GM18517 (cell line): ENCODE results near the gene TMEM81.

Experiments used
- ATAC-seq: cut with Tn5 transposase; IDR thresholded peaks from one replicate; pipeline ENCODE4 v1.9.1; 2021; ENCODE audit warnings: mild to moderate bottlenecking, moderate library complexity; ENCODE audit not compliant: unreplicated experiment

The TMEM81 gene

DNA sequence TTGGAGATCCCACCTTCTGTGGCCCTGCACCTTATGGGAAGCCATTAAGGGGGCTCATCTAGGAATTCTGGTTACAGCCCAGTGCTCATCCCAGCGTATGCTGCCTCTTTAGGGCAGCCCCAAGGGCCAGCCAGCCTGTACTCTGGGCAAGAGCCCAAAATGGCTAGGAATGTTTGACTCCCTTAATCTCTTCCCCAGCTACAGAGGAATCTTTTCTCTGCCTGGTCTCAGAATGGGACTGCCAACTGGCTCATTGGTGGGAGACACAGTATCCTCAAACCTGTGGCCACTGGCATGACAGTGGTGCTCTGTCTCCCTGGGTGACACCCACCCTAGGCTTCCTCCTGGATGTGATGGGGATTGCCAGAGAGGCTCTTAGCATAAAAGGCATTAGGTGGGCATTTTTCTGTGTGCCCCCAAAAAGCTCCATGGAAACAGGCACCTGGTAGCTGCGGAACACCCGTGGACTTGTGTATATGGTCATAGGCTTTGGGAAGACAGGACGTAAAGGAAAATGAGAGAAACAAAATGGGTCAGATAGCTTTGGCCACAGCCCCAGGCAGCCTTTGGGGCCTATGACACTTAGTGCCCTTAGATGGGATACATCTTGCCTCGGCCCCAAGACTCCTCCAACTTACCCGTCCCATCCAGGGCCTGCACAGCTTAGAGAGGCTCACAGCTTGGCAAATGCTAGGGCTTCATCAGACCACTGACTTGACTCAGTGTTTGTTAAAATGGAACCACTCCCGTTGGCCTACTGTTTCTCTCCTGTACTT is 6.9 kb downstream of the TMEM81 start:
- no peak for ATAC-seq

DNA sequence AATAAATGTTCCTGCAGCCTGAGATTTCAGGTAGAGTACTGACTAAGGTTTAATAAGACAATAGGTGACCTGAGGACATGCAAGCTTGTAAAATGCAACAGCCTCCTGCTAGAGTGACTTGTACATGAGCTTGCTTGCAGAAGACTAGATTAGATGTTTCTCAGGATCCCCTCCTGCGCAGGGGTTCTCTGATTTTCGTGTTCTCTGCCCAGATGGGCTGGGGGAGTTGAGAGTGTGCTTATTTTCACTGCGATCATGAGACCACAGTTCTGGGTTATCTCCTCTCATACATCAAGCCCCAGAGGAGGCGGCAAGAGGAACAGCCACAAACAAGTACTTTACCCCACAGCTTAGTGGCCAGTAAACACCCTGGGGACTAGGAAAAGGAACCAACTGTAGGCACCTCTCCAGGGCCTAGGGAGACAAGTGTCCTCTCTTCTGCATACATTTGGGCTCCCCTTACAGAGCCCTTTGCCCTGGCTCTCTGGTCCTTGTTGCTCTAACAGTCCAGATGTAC is 8.0 kb downstream of the TMEM81 start:
- ATAC-seq = no peak

DNA sequence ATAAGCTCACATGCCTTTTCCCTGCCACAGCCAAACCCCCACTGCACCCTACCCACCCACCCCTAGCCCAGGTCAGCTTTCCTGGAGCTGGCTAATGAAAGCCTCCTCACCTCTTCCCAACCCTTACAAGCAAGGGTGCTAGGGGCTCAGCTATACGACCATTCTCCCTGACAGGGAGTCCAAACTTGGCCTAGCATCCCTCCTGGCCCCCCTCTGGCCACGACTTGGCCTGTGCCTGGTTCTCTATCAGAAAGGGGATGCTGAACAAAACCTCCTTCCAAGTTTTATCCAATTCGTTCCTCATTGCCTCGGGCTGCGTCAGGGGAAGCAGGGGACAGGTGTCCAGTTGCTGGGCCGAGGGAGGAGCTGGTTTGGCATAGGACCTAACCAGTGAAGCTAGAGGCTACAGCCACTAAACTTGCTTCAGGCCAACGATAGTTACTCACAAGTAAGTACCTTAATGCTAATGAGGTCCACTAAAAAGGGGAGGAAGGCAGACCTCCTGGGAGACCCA is 8.6 kb downstream of the TMEM81 start:
- ATAC-seq = no peak

DNA sequence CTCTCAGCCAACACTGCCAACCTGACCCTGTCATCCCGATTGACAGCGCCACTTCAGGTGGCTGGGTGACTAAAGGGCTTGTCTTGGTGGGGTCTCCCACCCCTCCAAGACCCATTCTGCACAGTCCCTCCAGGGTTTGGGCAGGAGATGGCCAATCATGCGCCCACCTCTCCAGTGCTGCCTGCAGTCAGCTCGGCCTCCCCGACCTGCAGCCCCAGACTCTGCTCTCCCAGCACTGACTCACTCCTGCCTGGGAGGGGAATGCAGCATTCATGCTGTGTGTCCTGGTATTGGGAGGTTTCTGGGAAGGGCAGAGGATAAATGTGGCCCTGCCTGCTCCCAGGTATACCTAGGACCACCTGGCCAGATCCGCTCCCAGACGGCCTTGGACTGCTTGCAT is 9.7 kb downstream of the TMEM81 start:
- ATAC-seq = no peak

DNA sequence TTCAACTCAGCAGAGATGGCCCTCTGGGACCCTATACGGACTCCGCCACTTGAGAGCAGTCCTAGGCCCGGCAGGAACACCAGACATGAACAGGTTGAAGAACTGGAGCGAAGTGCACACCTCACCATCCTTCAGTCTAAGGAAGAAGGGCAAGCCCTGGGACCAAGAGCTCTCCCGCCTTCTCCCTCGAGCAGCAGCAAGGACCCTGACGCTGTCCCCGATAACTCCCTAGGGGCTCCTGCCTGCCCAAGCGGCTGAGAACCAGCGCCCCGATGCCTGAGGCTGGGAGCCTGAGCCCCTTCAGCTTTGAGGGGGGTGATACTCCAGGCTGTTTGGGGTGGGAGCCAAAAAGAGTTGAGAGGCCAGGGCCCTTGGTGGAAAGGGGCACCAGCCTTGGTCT is 10.2 kb downstream of the TMEM81 start:
- ATAC-seq = no peak

DNA sequence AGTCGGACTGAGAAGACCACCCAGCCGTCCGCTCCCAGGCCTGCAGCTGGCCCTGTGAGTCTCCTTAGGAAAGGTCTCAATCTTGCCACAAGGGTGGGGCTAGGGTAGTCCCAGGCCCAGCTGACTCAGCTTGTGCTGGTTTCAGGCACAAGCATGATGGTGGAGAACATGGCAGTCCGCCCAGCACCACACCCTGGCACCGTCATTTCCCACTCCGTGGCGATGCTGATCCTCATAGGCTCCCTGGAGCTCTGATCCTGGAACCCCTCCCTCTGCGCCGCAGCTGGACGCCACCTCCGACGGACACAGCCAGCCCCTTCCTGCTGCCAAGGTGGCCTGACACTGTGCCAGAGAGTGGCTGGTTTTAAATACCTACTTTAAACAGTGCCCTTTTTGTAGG is 10.7 kb downstream of the TMEM81 start:
- ATAC-seq = no peak

DNA sequence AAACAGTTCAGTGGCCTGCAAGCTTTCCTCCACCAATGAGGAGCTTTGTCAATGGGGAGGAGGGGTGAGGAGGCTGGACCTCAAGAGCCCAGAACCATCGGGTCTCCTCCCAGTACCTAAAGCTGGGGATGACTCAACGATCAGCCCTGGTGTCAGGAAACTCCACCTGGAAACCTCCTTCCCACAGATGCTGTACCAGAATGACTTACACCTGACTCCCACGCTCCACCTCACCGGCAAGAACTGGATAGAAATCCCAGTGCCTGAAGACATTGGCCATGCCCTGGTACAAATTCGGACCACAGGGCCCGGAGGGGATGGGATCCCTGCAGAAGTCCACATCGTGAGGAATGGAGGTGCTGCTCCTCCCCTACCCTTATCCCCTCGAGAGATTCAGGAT is 11.4 kb downstream of the TMEM81 start:
- no peak for ATAC-seq

DNA sequence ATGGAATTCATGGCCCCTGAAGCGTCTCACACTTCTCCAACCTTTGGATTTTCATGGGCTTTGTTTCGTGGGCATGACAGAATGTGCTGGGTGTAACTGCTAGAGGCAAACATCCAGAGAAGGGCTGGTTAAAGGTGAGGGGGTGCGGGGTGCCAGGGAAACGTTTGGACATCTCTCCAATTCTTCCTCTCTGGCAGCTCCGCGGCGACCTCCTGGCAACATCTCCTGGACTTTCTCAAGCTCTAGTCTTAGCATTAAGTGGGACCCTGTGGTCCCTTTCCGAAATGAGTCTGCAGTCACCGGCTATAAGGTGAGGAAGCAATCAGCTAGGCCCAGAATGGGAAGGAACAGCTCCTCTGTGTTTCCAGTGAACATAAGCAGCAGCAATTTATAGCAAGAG is 12.0 kb downstream of the TMEM81 start:
- ATAC-seq = no peak

DNA sequence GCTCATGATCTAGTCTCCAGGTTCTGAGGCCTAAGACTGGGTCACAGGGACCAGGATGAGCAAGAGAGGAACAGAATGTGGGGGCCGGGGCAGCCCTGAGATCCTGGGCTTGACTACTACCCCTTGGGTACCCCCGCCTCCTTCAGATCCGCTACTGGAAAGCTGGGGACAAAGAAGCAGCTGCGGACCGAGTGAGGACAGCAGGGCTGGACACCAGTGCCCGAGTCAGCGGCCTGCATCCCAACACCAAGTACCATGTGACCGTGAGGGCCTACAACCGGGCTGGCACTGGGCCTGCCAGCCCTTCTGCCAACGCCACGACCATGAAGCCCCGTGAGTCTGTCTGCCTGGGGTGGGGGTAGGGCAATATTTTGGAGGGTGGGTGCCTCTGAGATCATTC is 12.5 kb downstream of the TMEM81 start:
- no peak for ATAC-seq

DNA sequence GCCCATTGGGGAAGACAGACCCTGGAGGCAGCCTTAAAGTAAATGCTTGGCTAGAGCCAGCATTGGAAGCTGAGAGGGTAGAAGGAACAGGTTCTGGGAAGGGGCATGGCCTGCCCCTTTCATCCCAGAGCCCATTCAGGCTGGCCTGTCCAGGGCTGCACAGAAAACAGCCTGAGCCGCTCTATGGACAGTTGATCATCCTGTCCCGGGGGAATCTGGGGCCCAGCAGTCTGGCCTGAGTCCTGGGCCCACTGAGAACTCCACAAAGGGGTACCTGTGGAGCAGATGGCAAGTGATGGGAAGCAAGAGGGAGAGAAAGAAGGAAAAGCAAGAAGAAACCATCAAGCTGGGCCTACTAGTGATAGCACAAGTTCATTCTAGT is 13.2 kb downstream of the TMEM81 start:
- ATAC-seq = no peak

DNA sequence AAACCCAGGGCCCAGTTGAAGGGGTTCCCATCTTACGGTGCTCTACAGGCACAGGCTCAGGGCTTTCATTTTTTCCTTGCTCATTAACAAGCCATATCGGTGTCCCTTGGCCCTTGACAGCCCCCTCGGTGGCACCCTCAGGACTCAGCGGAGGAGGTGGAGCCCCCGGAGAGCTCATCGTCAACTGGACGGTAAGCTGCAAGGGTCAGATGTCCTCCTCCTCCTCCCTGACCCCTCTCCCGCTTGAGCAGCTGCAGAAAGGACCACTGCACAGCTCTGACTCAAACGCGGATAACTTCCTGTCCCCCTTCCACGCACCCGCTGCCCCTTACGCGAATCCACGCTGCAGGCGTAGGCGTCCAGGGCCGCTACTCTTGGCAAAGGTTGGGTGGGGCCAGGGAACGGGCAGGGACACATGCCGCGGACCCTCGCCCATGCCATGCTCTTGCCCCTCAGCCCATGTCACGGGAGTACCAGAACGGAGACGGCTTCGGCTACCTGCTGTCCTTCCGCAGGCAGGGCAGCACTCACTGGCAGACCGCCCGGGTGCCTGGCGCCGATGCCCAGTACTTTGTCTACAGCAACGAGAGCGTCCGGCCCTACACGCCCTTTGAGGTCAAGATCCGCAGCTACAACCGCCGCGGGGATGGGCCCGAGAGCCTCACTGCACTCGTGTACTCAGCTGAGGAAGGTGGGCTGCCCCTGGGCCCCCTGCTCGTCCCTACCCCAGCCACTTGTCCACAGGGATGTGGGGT is 14.7 kb downstream of the TMEM81 start:
- ATAC-seq = no peak

DNA sequence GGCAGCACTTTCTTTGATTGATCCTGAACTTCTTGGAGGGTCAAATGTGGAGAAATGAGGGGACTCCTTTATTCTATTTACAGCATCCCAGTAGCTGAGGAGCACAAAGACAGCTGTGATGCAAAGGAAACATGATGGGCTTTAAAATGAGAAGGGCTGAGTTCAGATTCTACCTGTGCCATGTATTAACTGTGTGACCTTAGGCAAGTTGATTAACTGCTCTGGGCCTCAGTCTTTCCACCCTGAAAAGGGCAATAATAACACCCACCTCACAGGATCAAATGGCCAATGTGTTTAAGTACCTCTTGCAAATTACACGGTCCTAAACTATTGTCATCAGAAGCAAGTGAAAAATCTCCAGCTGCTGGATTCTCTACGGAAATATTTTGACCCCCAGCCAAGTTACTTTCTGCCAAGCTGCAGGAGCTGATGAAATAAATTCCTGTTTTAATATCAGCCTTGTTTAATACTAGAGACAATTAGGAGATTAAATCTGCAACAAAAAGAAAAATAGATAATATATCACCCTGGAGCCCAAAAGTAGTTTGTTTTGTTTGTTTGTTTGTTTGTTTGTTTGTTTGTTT is 15.7 kb downstream of the TMEM81 start:
- no peak for ATAC-seq

DNA sequence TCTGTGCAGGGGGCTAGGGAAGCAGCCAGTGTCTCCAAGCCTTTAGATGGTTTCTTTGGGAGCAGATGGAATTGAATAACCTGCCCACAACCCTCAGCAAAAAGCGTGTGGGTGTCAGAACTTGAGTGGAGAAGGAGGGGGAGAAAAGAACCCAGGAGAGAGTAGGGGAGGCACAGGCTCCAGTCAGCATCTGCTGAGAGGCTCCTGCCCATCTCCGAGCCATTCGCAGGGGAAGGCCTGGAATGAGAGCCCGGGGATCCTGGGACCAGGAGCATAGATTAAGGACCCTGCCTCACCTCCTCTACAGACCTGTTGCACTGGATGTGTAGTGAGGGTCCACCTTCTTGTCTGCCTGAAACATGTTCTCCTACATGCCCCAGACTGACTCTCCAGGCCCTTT is 16.3 kb downstream of the TMEM81 start:
- no peak for ATAC-seq

DNA sequence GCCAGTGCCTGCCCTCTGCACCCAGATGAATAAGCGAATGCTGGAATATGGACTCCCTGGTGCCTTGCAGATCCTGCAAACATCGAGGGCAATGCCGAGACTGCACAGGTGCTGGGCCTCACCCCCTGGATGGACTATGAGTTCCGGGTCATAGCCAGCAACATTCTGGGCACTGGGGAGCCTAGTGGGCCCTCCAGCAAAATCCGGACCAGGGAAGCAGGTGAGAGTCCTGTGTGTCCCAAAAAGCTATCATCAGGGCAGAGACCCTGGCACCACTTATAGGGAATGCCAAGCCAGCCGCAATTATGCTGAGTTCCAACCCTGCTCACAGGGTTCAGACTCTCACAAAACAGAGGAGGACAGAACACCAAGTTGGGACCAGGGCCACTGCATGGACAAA is 17.2 kb downstream of the TMEM81 start:
- ATAC-seq = no peak

DNA sequence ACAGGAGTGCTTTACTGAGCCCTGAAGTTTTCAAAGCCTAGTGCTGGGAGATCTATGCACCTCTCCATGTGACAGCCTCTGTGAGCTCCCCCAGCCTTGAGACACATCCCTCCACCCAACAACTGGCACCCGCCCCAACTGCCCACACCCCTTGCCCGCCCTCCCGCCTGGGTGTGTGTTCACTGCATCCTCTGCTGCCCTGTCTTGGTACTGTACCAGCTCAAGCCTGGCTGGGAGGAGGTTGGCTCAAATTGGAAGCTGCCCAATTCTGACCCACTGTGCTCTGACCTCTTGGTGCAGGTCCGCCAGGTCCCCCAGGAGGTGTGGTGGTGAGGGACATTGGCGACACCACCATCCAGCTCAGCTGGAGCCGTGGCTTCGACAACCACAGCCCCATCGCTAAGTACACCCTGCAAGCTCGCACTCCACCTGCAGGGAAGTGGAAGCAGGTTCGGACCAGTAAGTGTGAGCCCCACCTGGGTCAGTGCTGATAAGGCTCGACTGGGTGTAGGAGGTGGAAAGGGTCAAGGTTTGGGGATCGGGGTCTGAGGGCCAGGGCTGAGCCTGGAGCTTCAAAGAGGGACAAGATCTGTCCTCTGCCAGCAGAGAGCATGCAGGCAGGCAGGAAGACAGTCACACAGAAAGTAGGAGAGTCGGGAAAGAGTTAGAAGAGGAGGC is 18.0 kb downstream of the TMEM81 start:
- no peak for ATAC-seq

DNA sequence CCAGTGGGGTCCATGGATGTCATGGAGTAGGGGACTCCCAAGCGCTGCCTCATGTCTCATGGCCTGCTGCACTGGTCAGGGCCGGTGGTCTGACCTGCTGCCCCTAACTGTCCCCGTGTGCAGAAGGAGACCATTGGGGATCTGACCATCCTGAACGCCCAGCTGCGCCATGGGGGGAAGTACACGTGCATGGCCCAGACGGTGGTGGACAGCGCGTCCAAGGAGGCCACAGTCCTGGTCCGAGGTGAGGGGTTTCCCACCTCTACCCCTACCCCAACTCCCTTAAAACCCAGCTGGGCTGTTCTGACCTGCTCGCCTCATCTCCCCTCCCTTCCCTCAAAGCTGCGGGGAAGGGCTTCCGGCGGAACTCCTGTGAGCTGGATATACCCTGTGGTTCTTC is 18.6 kb downstream of the TMEM81 start:
- no peak for ATAC-seq

DNA sequence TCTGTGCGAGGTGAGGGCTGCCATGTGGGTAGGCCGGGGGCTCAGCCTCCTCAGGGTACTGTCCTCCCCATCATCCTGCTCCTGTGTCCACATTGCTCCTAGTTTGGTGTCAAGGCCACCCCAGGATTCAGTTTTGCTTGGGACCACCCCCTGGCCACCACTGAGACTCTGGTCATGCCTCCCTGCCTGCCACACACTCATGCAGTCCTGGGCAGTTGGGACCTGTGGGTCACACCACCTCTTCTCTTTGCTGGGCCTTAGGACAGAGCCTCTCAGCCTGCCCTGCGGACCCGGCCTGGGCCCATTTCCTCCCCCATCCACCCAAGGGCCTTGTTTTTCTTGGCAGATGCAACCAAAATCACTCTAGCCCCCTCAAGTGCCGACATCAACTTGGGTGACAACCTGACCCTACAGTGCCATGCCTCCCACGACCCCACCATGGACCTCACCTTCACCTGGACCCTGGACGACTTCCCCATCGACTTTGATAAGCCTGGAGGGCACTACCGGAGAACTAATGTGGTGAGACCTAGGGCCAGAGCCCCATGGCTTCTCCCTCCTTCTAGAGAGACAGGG is 19.4 kb downstream of the TMEM81 start:
- ATAC-seq = no peak

DNA sequence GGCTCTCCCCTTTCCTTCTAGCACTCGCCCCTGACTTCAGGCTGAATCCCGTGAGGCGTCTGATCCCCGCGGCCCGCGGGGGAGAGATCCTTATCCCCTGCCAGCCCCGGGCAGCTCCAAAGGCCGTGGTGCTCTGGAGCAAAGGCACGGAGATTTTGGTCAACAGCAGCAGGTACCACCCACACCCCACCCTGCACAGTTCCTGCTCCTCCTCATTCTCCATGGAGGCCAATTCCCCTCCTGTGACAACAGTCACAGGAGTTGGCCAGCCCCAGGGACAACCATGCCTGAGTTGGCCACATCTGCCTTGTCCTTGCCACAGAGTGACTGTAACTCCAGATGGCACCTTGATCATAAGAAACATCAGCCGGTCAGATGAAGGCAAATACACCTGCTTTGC is 20.0 kb downstream of the TMEM81 start:
- no peak for ATAC-seq

DNA sequence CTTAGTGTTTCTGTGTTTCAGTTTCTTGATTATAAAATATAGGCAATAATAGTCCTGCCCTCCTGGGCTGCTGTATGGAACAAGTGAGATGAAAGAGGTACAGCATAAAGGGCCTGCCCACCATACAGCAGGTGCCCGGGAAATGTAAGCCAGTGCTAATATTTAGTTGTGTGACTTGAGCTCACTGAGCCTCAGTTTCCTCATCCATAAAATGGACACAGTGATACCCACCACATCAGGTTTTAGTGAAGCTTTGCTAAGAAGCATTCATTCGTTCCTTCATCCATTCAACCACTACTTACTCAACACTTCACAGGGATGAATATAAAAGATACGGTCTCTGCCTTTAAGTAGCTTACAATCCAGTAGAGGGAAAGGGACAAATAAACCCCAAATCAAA is 21.4 kb downstream of the TMEM81 start:
- no peak for ATAC-seq

DNA sequence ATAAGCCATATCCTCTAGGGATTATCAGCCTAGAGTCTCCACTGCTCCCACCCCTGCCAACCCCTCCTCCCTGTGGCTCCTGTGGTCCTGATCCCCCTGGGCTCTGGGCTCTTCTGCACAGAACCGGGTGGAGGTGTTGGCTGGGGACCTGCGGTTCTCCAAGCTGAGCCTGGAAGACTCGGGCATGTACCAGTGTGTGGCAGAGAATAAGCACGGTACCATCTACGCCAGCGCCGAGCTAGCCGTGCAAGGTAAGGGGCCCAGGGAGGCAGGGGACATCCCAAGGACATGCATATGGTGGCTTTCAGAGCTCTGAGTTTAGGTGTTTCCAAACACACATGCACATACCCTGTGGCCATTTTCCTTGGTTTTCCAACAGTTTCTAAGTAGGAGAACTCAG is 21.9 kb downstream of the TMEM81 start:
- ATAC-seq = no peak

DNA sequence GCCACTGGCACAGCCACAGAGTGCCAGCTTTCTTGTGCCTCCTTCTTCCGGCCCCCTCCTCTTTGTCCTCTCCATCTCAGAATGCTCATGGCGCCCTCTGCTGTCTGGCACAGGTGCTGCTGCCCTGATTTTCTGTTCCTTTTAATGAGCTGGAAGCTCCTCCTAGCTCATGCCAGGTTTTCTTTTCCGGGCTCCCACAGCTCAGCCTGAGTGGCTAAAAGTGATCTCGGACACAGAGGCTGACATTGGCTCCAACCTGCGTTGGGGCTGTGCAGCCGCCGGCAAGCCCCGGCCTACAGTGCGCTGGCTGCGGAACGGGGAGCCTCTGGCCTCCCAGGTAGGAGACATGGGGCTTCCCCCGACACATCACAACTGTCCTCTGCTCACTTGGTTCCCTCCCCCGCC is 22.6 kb downstream of the TMEM81 start:
- no peak for ATAC-seq
